H1 (cell line): Measurements from ENCODE around the gene CERS1.

Experiments
- BACH1 ChIP-seq: IDR thresholded peaks from 2 replicates; pipeline ENCODE4 v1.6.1; 2012; ENCODE audit warnings: low read length, improper control_type of control experiment
- BRCA1 ChIP-seq: IDR thresholded peaks from 2 replicates; pipeline ENCODE4 v1.6.1; 2012; ENCODE audit warnings: low read depth, low read length, improper control_type of control experiment
- EZH2 ChIP-seq: fragments of 200-600 bp; sonication (generic); IDR thresholded peaks from 2 replicates; pipeline ENCODE4 v1.7.1; 2012; ENCODE audit warnings: low read depth, mild to moderate bottlenecking, moderate library complexity, low read length, inconsistent platforms; ENCODE audit not compliant: severe bottlenecking
- HDAC2 ChIP-seq, 2 experiments: fragments of 300-600 bp in 1 of 2; sonication (generic) in 1 of 2; IDR thresholded peaks; 2 replicates each; pipeline ENCODE4 v1.6.1; 2011 to 2012; ENCODE audit warnings: low read depth in 2 of 2, low read length in 2 of 2, mild to moderate bottlenecking in 2 of 2, moderate library complexity in 2 of 2, borderline replicate concordance in 1 of 2, inconsistent platforms in 1 of 2
- POLR2A ChIP-seq, 2 experiments: IDR thresholded peaks; 1 replicate in 1 of 2; 2 replicates in 1 of 2; pipeline ENCODE4 v1.6.1; 2011; ENCODE audit warnings: low read depth in 2 of 2, low read length in 2 of 2, mild to moderate bottlenecking in 2 of 2; ENCODE audit errors: control extremely low read depth in 1 of 2
- RAD21 ChIP-seq, 2 experiments: IDR thresholded peaks in 1 of 2; conservative IDR thresholded peaks in 1 of 2; 2 replicates each; pipeline ENCODE4 v1.6.1; 2011; ENCODE audit warnings: low read depth in 2 of 2, low read length in 2 of 2, improper control_type of control experiment in 1 of 2, inconsistent platforms in 1 of 2, mild to moderate bottlenecking in 1 of 2, moderate library complexity in 1 of 2
- RBBP5 ChIP-seq: IDR thresholded peaks from 2 replicates; pipeline ENCODE4 v1.7.1; 2012; ENCODE audit warnings: low read depth, mild to moderate bottlenecking, inconsistent platforms, low read length, moderate library complexity, borderline replicate concordance
- RFX5 ChIP-seq: IDR thresholded peaks from 2 replicates; pipeline ENCODE4 v1.6.1; 2011; ENCODE audit warnings: low read depth, low read length, improper control_type of control experiment, borderline replicate concordance
- SRF ChIP-seq: IDR thresholded peaks from 2 replicates; pipeline ENCODE4 v1.6.1; 2011; ENCODE audit warnings: mild to moderate bottlenecking, low read depth, low read length, moderate library complexity
- TBP ChIP-seq: IDR thresholded peaks from 2 replicates; pipeline ENCODE4 v1.6.1; 2011; ENCODE audit warnings: low read depth, low read length, improper control_type of control experiment
- TF ChIP-seq, protein P1 (sequence below), 3 experiments: IDR thresholded peaks; 1 replicate in 2 of 3; 2 replicates in 1 of 3; pipeline versions ENCODE4 v1.5.1 to v1.6.1; 2011; ENCODE audit warnings: low read length in 3 of 3, mild to moderate bottlenecking in 3 of 3, inconsistent platforms in 2 of 3, low read depth in 1 of 3, moderate library complexity in 1 of 3; ENCODE audit not compliant: insufficient read depth in 1 of 3; ENCODE audit errors: control extremely low read depth in 1 of 3

GRCh38 chr19:18875726-18876125, 20.2 kb downstream of the CERS1 start:
- TF ChIP-seq RBBP5 (no peak), RFX5 (no peak), HDAC2 (IDR thresholded peaks at IDR 0.05; ENCODE audit: borderline replicate concordance in 1 of 2, low read depth in 2 of 2, low read length in 2 of 2) (no peak), EZH2 (no peak), POLR2A (IDR thresholded peaks at IDR 0.05; ENCODE audit: control extremely low read depth in 1 of 2, low read depth in 2 of 2, low read length in 2 of 2) (no peak), BACH1 (no peak), TBP (no peak), SRF (no peak), RAD21 (IDR thresholded peaks at IDR 0.05 in 1 of 2, conservative IDR thresholded peaks at IDR 0.05 in 1 of 2; ENCODE audit: low read depth in 2 of 2, low read length in 2 of 2) (no peak), BRCA1 (no peak)
- TF ChIP-seq, protein P1, sequence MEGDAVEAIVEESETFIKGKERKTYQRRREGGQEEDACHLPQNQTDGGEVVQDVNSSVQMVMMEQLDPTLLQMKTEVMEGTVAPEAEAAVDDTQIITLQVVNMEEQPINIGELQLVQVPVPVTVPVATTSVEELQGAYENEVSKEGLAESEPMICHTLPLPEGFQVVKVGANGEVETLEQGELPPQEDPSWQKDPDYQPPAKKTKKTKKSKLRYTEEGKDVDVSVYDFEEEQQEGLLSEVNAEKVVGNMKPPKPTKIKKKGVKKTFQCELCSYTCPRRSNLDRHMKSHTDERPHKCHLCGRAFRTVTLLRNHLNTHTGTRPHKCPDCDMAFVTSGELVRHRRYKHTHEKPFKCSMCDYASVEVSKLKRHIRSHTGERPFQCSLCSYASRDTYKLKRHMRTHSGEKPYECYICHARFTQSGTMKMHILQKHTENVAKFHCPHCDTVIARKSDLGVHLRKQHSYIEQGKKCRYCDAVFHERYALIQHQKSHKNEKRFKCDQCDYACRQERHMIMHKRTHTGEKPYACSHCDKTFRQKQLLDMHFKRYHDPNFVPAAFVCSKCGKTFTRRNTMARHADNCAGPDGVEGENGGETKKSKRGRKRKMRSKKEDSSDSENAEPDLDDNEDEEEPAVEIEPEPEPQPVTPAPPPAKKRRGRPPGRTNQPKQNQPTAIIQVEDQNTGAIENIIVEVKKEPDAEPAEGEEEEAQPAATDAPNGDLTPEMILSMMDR (IDR thresholded peaks at IDR 0.05; ENCODE audit: control extremely low read depth in 1 of 3, insufficient read depth in 1 of 3, low read depth in 1 of 3, low read length in 3 of 3), result no peak
